ENCODE results near the gene NHS.

- TF ChIP-seq POLR2A (IDR thresholded peaks at IDR 0.05) (no peak), CTCF (IDR thresholded peaks at IDR 0.05 in 8 of 11, conservative IDR thresholded peaks at IDR 0.05 in 3 of 11) (no peak), POLR2AphosphoS5 (IDR thresholded peaks at IDR 0.05) (no peak)
Observed at GRCh38 chrX:17596546-17597205, 221.7 kb downstream of the NHS start.
